CD4-positive, alpha-beta T cell treated with Interleukin-1 beta for 1 hour (primary cell): Measurements from ENCODE around the gene CUTC.

Experiments used
- DNase-seq, 2 donors: peaks; one replicate each; pipeline ENCODE4 v3.0.0-alpha.2; 2020 to 2022

The CUTC gene

GRCh38 chr10:99784727-99785441 lies 52.9 kb downstream of the CUTC start:
- no peak for DNase-seq

DNA sequence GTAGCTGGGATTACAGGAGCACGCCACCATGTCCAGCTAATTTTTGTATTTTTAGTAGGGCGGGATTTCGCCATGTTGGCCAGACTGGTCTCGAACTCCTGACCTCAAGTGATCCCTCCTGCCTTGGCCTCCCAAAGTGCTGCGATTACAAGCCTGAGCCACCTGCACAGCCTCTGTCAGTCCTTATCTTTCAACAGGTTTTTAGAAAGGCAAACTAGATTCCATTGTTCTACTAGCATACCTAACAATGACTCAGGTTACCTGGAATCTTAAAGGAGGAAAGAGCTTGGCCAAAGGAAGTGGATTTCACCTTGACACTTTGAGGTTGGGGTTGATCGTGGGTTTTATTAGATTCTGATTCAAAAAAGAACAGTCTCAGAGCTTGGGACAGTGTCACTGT lies 53.6 kb downstream of the CUTC start:
- DNase-seq = no peak

- DNase-seq = no peak
These were observed 55.3 kb downstream of the CUTC start for GRCh38 chr10:99787311-99787710.

DNA sequence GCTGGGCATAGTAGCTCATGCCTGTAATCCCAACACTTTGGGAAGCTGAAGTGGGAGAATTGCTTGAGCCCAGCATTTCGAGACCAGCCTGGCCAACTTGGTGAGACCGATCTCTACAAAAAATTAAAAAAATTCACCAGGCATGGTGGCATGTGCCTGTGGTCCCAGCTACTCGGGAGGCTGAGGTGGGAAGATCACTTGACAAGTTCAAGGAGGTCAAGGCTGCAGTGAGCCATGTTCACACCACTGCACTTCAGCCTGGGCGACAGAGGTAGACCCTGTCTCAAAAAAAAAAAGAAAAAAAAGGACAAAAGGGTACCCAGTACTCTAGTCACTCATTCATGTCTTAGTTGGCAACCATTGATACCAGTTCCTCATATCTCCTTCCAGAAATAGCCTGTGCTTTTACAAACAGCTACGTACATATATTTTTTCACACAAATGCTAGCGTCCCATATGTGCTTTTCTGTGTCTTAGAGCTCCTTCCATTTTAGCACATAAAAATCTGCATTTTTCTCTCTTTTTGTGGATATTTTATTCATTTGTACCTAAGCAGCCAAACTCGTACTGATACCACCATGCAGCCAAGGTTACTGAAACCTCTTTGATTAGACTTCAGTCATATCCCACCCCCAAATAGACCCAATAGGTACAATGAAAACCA lies 55.9 kb downstream of the CUTC start:
- DNase-seq = no peak

- no peak for DNase-seq
These were observed 56.7 kb downstream of the CUTC start for GRCh38 chr10:99788598-99789256.

DNA sequence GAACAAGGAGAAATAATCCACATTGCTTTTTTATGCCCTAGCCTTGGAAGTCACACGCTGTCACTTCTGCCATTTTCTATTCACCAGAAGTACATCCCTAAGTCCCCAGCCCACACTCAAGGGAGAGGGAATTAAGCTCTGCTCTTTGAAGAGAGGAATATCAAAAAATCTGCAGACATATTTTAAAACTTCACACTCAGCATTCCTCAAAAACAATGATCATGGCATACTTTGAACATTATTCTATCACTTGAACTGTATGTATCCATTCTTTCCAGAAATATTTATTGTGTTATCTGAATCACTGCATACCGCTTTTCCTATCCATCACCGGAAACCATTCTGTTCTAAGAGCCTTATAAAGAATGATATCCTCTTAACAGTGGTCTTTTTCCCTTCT lies 59.8 kb downstream of the CUTC start:
- no peak for DNase-seq

DNA sequence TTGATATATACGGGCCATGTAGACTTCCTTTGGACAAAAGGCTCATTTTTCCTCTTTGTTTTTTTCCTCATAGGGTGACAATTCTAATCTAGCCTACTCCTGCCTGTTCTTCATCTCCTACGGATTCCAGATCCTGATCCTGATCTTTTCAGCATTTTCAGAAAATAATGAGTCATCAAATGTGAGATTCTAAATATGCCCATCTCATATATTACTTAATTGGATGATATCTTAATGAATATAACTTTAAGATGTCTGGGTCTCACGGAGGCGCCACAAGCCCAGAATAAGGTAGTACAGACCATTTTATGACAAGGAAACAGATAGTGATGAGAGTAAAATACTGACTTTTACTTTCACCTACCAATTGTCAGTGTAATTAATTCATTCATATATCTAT lies 61.8 kb downstream of the CUTC start:
- DNase-seq = no peak

- DNase-seq = no peak
These were observed 64.9 kb downstream of the CUTC start for GRCh38 chr10:99796928-99797327.

DNA sequence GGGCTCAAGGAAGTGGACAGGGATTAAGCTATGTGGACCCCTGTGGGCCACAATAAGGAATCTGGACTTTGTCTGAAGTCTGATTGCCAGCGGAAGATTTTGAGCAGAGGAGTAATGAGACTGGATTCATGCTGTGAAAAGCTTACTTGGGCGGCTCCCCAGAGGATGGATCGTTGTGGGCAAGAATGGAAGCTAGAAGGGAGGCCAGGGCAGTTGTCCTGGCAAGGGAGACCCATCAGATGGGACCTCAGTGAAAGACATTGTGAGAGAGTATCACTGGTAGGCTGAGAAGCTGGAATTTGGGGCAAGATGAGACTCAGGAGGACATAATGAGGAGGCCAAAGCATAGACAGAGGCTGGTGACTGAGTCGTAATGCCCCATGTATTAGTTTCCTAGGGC lies 66.0 kb downstream of the CUTC start:
- DNase-seq = no peak

DNA sequence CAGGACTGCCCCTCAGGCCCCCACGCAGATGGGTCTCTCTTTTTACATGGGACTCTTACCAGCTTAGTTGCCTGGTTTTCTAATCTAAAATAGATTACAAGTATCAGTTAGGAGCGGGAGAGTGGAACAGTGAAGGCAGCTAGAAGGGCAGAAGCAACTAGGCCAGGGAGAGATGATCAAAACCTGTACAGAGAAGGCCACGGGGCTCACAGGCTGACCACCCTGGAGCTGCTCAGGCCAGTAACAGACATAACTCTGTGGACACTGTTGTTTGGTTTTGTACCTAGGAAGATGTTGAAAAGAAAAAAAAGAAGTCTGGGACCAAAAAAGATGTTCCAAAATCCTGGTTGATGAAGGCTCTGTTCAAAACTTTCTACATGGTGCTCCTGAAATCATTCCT lies 66.9 kb downstream of the CUTC start:
- DNase-seq = no peak

- no peak for DNase-seq
These were observed 67.6 kb downstream of the CUTC start for GRCh38 chr10:99799613-99800012.

- no peak for DNase-seq
These were observed 72.4 kb downstream of the CUTC start for GRCh38 chr10:99804471-99804870.

DNA sequence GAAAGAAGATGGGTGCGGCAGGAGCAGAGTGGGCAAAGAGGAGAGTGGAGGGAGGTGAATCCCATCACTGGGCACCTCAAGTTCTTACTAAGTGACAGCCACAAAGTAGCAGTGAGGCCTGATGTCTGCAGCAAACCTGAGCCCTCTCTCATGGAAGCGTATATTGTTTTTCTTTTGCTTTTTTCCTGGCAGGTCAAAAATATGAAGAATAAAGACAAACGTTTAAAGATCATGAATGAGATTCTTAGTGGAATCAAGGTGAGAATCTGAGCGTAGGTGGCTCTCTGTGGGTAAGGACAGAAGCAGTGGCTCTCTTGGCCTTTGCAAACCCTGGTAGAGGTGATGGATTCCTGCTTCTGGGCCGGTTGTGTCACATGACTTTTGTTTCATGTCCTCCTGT lies 73.2 kb downstream of the CUTC start:
- DNase-seq = no peak
